ENCODE results near the gene CTF1. TPM values are rescaled to one million over a fixed set of nuclear protein-coding genes. Genes with fewer than 3 reads are reported as not detected.

The CTF1 gene
- total RNA-seq, 1 experiment from 2014 or later: 1.4 TPM

GRCh38 chr16:30893744-30894539 lies 2.5 kb upstream of the CTF1 start, which contains the start of gene BCL7C:
BCL7C (minus strand) TSS chr16:30894077; CDS start chr16:30893944, 133 bp downstream.
- ATAC-seq (peak; percentile 77), DNase-seq (ENCODE audit: low read depth, low spot score) (peak; percentile 65)
- peaks cover 8 to 11% of the 10 kb centered on the region in 2 experiments; a peak in 3 of 4 replicates for H3K36me3 ChIP-seq (ENCODE audit: control insufficient read depth in 1 of 2, insufficient read depth in 2 of 2, low read length in 2 of 2)
- H3K4me3 ChIP-seq (replicated peaks in 1 of 2; ENCODE audit: low read depth in 1 of 2, low read length in 2 of 2): peak within 1 kb of the TSS; percentile 91 to 93
- intact Hi-C loops (cut with micrococcal nuclease): no loop called here
- BruUV-seq (replicated peaks): no TSS peak
- H3K27ac ChIP-seq (ENCODE audit: low read depth, low read length): peak within 1 kb of the TSS; percentile 98
- no peaks in the 10 kb centered on the region for H4K20me1 ChIP-seq (ENCODE audit: insufficient read depth)
- H3K79me2 ChIP-seq (ENCODE audit: insufficient read depth, low read length): peaks cover 15% of the 10 kb centered on the region
- no peaks in the 10 kb centered on the region for H3K9me2 ChIP-seq (ENCODE audit: insufficient read depth)
- H3K4me2 ChIP-seq (ENCODE audit: low read length): peak within 1 kb of the TSS; percentile 100
- no peaks in the 10 kb centered on the region for H3K27me3 ChIP-seq (ENCODE audit: insufficient read depth, low read length)
- H3K9ac ChIP-seq (ENCODE audit: low read length): peak within 1 kb of the TSS; percentile 90
- RAD21 ChIA-PET (ENCODE audit: low non-redundant PET in 1 of 2, low total read pairs in 2 of 2, uncharacterized antibody in 2 of 2, unreplicated experiment in 2 of 2): no interaction called here
- H3K9me3 ChIP-seq (ENCODE audit: control insufficient read depth in 1 of 2, insufficient read depth in 1 of 2, low read depth in 1 of 2, low read length in 2 of 2): no peaks in the 10 kb centered on the region
- CTCF ChIA-PET: no interaction called here
- peaks cover 25 to 48% of the 10 kb centered on the region in 2 experiments for H3K4me1 ChIP-seq (ENCODE audit: control insufficient read depth in 1 of 2, insufficient read depth in 2 of 2, low read length in 2 of 2)
- no peak within 1 kb of the TSS for H2AFZ ChIP-seq (ENCODE audit: low read depth, low read length, poor library complexity, severe bottlenecking)
- POLR2A ChIA-PET: no interaction called here
- TF ChIP-seq JUND (IDR thresholded peaks at IDR 0.05) (no peak), ZNF274 (IDR thresholded peaks at IDR 0.05; ENCODE audit: low read depth, low read length) (no peak), ZBTB33 (IDR thresholded peaks at IDR 0.05; ENCODE audit: extremely low read depth, insufficient replicate concordance, low read length) (peak; percentile 77), EGR1 (IDR thresholded peaks at IDR 0.05; ENCODE audit: low read depth) (no peak), REST (IDR thresholded peaks at IDR 0.05; ENCODE audit: low read depth) (no peak), POLR2AphosphoS5 (IDR thresholded peaks at IDR 0.05; ENCODE audit: low read depth, low read length) (peak; percentile 79; the same call in 1 of the 2 replicates), RAD21 (IDR thresholded peaks at IDR 0.05; ENCODE audit: low read depth) (no peak), ZFX (IDR thresholded peaks at IDR 0.05) (peak; percentile 87), EZH2phosphoT487 (IDR thresholded peaks at IDR 0.05; ENCODE audit: borderline replicate concordance) (no peak), FOSL1 (IDR thresholded peaks at IDR 0.05; ENCODE audit: low read depth) (no peak), EZH2 (IDR thresholded peaks at IDR 0.05) (no peak), SIN3A (IDR thresholded peaks at IDR 0.05; ENCODE audit: low read depth) (no peak), ELF1 (IDR thresholded peaks at IDR 0.05; ENCODE audit: borderline replicate concordance, low read depth) (no peak), SRF (IDR thresholded peaks at IDR 0.05; ENCODE audit: low read depth) (no peak), CBX3 (IDR thresholded peaks at IDR 0.05; ENCODE audit: low read depth) (no peak), TCF7L2 (IDR thresholded peaks at IDR 0.05; ENCODE audit: borderline replicate concordance, extremely low read depth, insufficient read depth, insufficient read length) (no peak), SP1 (IDR thresholded peaks at IDR 0.05; ENCODE audit: low read depth) (no peak), POLR2A (IDR thresholded peaks at IDR 0.05; ENCODE audit: borderline replicate concordance, extremely low read depth, insufficient read depth, insufficient read length) (peak; percentile 65), CEBPB (IDR thresholded peaks at IDR 0.05; ENCODE audit: low read depth) (no peak)
- TF ChIP-seq, protein P1, sequence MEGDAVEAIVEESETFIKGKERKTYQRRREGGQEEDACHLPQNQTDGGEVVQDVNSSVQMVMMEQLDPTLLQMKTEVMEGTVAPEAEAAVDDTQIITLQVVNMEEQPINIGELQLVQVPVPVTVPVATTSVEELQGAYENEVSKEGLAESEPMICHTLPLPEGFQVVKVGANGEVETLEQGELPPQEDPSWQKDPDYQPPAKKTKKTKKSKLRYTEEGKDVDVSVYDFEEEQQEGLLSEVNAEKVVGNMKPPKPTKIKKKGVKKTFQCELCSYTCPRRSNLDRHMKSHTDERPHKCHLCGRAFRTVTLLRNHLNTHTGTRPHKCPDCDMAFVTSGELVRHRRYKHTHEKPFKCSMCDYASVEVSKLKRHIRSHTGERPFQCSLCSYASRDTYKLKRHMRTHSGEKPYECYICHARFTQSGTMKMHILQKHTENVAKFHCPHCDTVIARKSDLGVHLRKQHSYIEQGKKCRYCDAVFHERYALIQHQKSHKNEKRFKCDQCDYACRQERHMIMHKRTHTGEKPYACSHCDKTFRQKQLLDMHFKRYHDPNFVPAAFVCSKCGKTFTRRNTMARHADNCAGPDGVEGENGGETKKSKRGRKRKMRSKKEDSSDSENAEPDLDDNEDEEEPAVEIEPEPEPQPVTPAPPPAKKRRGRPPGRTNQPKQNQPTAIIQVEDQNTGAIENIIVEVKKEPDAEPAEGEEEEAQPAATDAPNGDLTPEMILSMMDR (IDR thresholded peaks at IDR 0.05 in 2 of 3, conservative IDR thresholded peaks at IDR 0.05 in 1 of 3; ENCODE audit: borderline replicate concordance in 1 of 3, insufficient read depth in 1 of 3, low read depth in 2 of 3, low read length in 2 of 3): peak in 2 of 3 experiments; percentile 11 to 37; a peak in 2 of 6 replicates
- TF ChIP-seq, protein P2, sequence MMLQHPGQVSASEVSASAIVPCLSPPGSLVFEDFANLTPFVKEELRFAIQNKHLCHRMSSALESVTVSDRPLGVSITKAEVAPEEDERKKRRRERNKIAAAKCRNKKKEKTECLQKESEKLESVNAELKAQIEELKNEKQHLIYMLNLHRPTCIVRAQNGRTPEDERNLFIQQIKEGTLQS (IDR thresholded peaks at IDR 0.05): no peak

All from HCT116 (cell line).